SK-N-SH treated with all-trans-retinoic acid at 6 μM for 48 hours (cell line): Measurements from ENCODE around the gene POC1A.

Experiments
- ARNTL ChIP-seq: fragments of 450-650 bp; formaldehyde crosslinking; IDR thresholded peaks from 2 replicates; pipeline ENCODE4 v1.5.0; 2020; ENCODE audit warnings: low read depth, mild to moderate bottlenecking, moderate library complexity, borderline replicate concordance
- BACH2 ChIP-seq: fragments of 250-450 bp; sonication (Bioruptor Pico); IDR thresholded peaks from 2 replicates; pipeline ENCODE4 v1.9.0; 2021; ENCODE audit warnings: mild to moderate bottlenecking, borderline replicate concordance
- ISL1 ChIP-seq: fragments of 250-450 bp; sonication (Bioruptor Pico); IDR thresholded peaks from 2 replicates; pipeline ENCODE4 v2.1.2; 2022; ENCODE audit warnings: mild to moderate bottlenecking, moderate library complexity
- OSR1 ChIP-seq: fragments of 250-450 bp; sonication (Bioruptor Pico); IDR thresholded peaks from 2 replicates; pipeline ENCODE4 v1.8.0; 2022; ENCODE audit warnings: moderate library complexity, mild to moderate bottlenecking, inconsistent platforms
- PPARA ChIP-seq: fragments of 250-450 bp; sonication (Bioruptor Pico); IDR thresholded peaks from 2 replicates; pipeline ENCODE4 v1.5.0; 2020; ENCODE audit warnings: mild to moderate bottlenecking, borderline replicate concordance
- SNAI2 ChIP-seq: fragments of 250-450 bp; sonication (Bioruptor Pico); IDR thresholded peaks from 2 replicates; pipeline ENCODE4 v1.5.0; 2020; ENCODE audit warnings: mild to moderate bottlenecking, moderate library complexity
- TCF4 ChIP-seq: fragments of 250-450 bp; sonication (Bioruptor Pico); IDR thresholded peaks from 2 replicates; pipeline ENCODE4 v1.8.0; 2021; ENCODE audit warnings: mild to moderate bottlenecking, moderate library complexity, borderline replicate concordance
- ZC3H10 ChIP-seq: fragments of 250-450 bp; sonication (Bioruptor Pico); IDR thresholded peaks from 2 replicates; pipeline ENCODE4 v1.5.1; 2021; ENCODE audit warnings: mild to moderate bottlenecking, moderate library complexity
- ZFP3 ChIP-seq: fragments of 250-450 bp; sonication (Bioruptor Pico); IDR thresholded peaks from 2 replicates; pipeline ENCODE4 v1.5.0; 2020; ENCODE audit warnings: mild to moderate bottlenecking, moderate library complexity
- ZNF565 ChIP-seq: fragments of 450-650 bp; formaldehyde crosslinking; conservative IDR thresholded peaks from 2 replicates; pipeline ENCODE4 v1.5.0; 2020; ENCODE audit warnings: low read depth, mild to moderate bottlenecking, moderate library complexity
- ZNF8 ChIP-seq: fragments of 450-650 bp; formaldehyde crosslinking; IDR thresholded peaks from 2 replicates; pipeline ENCODE4 v1.5.0; 2020; ENCODE audit warnings: mild to moderate bottlenecking, moderate library complexity
- TF ChIP-seq, protein P1 (sequence below): fragments of 250-450 bp; sonication (Bioruptor Pico); IDR thresholded peaks from 2 replicates; pipeline ENCODE4 v1.5.1; 2020; ENCODE audit warnings: low read depth, mild to moderate bottlenecking, moderate library complexity
- TF ChIP-seq, protein P2 (sequence below): fragments of 250-450 bp; sonication (Bioruptor Pico); IDR thresholded peaks from 2 replicates; pipeline ENCODE4 v1.8.0; 2020; ENCODE audit warnings: mild to moderate bottlenecking, moderate library complexity, borderline replicate concordance

DNA sequence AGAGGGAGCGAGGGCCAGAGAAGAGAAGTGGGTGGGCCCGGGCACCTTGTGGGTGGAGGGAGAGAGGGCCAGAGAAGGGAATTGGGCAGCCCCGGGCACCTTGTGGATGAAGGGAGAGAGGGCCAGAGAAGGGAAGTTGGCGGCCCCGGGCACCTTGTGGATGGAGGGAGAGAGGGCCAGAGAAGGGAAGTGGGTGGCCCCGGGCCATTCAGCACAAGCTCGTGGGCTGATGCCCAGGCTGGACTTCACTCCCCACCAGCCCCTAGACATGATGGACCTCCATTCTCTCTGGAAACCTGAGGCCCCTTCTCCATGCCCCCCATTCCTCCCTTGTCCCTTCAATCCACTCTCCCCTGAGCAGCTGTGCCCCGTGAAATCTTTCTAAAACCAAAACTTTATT, 113.6 kb downstream of the POC1A start:
- no peak for TF ChIP-seq ZFP3
- no peak for TF ChIP-seq ZC3H10
- TF ChIP-seq, protein P1, sequence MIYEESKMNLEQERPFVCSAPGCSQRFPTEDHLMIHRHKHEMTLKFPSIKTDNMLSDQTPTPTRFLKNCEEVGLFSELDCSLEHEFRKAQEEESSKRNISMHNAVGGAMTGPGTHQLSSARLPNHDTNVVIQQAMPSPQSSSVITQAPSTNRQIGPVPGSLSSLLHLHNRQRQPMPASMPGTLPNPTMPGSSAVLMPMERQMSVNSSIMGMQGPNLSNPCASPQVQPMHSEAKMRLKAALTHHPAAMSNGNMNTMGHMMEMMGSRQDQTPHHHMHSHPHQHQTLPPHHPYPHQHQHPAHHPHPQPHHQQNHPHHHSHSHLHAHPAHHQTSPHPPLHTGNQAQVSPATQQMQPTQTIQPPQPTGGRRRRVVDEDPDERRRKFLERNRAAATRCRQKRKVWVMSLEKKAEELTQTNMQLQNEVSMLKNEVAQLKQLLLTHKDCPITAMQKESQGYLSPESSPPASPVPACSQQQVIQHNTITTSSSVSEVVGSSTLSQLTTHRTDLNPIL (CRISPR knock-in tag): no peak
- TF ChIP-seq, protein P2, sequence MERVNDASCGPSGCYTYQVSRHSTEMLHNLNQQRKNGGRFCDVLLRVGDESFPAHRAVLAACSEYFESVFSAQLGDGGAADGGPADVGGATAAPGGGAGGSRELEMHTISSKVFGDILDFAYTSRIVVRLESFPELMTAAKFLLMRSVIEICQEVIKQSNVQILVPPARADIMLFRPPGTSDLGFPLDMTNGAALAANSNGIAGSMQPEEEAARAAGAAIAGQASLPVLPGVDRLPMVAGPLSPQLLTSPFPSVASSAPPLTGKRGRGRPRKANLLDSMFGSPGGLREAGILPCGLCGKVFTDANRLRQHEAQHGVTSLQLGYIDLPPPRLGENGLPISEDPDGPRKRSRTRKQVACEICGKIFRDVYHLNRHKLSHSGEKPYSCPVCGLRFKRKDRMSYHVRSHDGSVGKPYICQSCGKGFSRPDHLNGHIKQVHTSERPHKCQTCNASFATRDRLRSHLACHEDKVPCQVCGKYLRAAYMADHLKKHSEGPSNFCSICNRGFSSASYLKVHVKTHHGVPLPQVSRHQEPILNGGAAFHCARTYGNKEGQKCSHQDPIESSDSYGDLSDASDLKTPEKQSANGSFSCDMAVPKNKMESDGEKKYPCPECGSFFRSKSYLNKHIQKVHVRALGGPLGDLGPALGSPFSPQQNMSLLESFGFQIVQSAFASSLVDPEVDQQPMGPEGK (CRISPR knock-in tag): no peak
- TF ChIP-seq PPARA: no peak
- no peak for TF ChIP-seq ZNF565 (CRISPR knock-in tag)
- TF ChIP-seq OSR1 (CRISPR knock-in tag): no peak
- TF ChIP-seq TCF4 (CRISPR knock-in tag): no peak
- TF ChIP-seq ZNF8 (CRISPR knock-in tag): no peak
- no peak for TF ChIP-seq ARNTL
- no peak for TF ChIP-seq BACH2 (CRISPR knock-in tag)
- TF ChIP-seq SNAI2 (CRISPR knock-in tag): no peak
- no peak for TF ChIP-seq ISL1 (CRISPR knock-in tag)
